Measurements from ENCODE around the gene METAP1D.
A peak's percentile ranks its signal among the peaks of the same experiment; 100 is the strongest.
"Not testable (repeated sequence)": the region's sequence is repeated elsewhere in the genome, so short reads cannot be mapped to it uniquely, and the experiment has no call there.

METAP1D gene

DNA sequence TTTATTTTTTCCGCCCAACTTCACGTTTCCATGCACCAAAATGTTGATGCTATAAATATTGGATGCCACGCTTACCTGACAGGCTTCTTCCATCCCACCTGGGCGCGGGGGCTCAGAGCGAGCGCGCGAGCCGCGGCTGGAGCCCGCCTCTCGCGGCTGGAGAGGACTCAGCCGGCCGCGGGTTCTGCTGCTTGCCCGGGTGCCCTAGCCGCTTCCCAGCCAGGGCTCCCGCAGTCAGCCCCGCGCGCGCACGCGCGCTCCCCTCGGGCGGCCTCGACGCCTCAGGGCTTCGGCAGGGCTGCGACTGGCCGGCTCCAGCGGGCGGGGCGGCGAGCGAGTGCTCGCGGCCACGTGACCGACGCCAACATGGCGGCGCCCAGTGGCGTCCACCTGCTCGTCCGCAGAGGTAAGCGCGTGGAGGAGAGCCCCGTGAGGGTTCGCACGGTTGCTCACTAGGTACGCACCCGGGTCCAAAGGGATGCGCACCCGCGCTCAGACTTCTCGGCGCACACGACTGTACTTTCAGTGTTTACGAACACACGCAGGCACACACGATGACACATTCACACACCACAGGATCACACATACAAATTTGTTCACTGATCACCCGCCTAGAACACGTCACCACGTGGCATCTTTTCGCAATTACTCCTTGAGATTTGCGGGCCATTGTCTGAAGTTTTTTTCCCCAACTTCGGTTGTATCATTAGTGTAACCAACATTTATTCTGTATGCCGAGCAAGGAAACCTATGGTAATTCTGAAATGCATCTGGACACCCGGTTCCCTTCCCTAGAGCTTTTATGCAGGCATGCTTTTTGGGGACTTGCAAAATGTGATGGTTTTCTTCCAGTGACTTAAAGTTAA lies at the start of gene METAP1D:
Gene METAP1D, plus strand, starts transcription at position 350 of the 866 bp plus-strand sequence. Its CDS starts 17 bp downstream, at position 367.
- DNase-seq: peak; percentile 96

DNA sequence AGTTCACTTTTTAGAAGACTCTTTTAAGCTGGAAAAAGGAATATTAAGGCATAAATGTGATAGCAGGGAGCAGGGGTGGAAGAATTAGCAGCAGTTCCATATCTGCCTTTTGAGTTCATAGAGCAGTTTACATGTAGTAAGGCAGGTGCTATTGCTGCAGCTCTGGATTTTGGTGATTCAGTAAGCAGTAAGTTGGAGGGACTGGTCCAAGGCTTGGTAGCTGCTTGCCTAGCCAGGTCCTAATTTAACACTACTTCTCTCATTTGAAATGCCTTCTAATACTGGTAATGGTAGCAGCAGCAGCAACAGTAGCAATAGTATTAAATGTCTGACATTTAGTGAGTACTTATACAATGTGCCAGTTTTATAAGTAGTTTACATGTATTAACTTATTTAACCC lies 47.5 kb upstream of the METAP1D start:
- DNase-seq: no peak

DNA sequence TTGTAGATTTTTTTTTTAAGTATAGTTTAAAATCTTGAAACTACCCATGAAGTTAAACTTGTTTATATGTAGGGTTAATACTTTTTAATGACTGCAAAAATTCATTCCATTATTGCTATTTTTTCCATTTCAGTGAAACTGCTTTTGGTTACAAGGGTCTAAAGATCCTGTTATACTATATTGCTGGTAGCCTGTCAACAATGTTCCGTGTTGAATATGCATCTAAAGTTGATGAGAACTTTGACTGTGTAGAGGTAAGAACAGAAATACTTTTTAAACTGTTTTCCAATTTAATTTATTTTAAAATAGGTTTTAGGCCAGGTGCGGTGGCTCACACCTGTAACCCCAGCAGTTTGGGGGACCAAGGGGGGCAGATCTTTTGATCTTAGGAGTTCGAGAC lies 47.0 kb upstream of the METAP1D start:
- DNase-seq: no peak

DNA sequence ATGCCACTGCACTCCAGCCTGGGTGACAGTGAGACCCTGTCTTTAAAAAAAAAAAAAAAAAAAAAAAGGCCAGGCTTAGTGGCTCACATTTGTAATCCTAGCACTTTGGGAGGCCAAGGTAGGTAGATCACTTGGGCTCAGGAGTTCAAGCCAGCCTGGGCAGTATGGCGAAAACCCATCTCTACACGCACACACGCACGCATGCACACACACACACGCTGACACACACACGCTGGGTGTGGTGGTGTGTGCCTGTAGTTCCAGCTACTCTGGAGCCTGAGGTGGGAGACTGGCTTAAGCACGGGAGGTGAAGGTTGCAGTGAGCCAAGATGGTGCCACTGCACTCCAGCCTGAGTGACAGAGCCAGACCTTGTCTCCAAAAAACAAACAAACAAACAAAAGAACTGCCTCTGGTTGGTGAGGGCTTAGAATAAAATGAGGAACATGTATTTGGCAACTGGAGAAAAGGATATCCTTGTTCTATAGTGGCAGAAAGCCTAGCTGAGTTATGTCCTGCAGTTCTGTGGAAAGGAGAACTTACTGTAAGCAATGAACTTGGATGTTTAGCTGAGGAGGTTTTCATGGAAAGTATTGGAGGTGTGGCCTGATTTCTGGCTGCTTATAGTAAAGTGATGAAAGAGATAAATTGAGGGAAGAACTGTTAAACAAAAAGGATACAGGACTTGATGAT lies 43.5 kb upstream of the METAP1D start:
- DNase-seq: no peak

DNA sequence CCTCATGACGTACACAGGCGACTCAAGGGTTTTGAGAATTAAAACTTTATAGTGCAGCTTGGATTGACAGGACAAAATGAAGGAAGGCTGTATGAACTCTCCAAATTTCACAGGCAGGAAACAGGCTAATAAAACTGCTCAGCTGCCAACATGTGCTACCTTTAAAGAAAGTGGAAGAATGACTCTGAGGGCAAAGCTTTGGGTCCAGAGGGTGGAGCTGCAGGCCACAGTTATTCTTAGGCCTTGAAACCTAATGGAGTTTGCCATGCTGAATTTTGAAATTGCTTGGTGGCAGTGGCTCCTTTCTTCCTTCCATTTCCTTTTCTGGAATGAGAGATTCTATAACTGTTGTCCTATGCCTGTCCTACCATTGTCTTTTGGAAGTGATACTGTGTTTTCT lies 42.7 kb upstream of the METAP1D start:
- no peak for DNase-seq

DNA sequence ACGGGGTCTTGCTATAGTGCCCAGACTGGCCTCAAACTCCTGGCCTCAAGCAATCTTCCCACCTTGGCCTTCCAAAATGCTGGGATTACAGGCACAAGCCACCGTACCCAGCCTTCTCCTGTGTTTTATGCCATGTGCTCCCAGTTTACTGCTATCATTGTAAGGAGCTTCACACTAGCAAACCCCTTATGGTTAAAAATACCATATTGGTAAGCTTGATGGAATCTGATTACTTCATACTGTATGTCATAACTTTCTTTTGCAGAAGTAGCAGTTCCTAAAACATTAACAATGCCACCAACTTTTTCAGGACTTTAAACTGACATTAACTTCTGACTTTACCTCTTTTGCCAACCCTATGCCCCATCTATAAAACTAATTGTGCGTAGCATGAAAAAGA lies 41.3 kb upstream of the METAP1D start:
- DNase-seq: no peak

DNA sequence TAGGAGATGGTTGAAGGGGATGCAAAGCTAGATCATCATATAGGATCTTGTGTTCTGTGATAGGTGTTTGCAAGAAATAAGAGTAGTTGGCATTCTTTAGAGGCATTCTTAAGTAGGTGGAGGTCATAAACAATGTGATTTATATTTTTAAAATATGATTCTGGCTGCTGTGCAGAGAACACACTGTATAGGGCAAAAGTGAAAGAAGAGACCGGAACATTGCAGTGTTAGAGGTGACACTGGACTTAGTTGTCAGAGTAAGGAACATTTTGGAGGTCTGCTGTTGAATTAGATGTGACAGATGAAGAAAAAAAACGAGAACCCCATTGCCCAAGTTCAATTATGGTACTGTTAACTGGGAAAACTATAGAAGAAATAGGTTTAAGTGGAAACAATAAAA lies 39.8 kb upstream of the METAP1D start:
- DNase-seq: no peak

DNA sequence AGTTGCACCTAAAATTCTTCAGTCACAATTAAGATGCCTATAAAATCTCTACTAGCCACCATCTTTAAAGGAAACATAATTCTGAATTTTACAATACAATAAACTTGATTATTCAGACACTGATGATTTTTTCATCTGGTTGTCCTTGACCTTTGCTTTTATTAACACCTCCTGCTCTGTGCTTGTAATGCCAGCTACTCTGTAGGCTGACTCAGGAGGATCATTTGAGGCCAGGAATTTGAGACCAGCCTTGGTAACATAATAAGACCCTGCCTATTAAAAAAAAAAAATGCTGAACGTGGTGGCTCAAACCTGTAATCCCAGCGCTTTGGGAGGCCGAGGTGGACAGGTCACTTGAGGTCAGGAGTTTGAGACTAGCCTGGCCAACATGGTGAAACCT lies 39.2 kb upstream of the METAP1D start:
- DNase-seq: no peak

DNA sequence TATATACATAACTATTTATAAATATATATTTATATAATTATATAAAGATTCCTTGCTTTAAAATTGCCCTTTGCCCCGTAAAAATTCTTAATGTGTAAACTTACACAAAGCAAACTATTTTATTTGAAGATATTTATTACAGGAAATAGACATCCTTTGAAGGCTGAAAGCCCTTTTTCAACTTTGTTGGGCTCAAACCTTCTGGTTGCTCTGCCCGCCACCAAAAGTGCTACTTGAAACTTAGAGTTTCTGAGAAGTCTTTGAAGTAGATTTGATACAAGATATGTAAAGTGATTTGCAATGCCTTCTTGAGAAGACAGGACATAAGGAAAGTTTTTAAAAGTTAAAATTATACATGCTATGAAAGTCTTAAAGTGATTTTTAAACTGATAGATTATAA lies 36.6 kb upstream of the METAP1D start:
- DNase-seq: no peak

DNA sequence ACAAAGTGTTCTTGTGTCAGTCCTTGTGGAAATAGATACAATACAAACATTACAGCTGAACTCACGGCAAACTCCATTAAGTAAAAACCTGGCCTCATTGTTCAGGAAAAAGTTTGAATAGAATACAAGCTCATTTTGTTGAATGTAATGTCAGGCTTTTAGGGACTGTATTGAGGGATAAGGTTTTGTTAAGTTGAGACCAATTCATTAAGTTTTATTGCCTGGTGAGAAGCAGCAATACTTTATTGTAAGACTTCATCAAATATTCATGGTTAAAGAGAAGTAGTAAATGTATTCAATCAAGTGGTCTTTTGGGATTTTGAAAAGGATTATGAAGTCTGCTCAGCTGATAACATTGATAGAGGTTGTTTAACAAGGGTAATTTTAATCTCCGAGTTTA lies 35.4 kb upstream of the METAP1D start:
- no peak for DNase-seq

DNA sequence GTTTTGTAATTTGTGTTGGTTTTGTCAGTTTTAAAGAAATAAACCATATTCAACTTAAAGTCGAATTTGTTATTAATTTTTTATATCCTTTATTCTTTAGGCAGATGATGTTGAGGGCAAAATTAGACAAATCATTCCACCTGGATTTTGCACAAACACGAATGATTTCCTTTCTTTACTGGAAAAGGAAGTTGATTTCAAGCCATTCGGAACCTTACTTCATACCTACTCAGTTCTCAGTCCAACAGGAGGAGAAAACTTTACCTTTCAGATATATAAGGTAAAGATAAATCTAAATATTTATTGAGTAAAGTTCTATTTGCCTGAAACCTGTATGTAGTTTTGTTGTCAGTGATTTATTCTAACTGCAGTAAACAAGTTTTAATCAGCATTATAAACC lies 34.5 kb upstream of the METAP1D start:
- no peak for DNase-seq

DNA sequence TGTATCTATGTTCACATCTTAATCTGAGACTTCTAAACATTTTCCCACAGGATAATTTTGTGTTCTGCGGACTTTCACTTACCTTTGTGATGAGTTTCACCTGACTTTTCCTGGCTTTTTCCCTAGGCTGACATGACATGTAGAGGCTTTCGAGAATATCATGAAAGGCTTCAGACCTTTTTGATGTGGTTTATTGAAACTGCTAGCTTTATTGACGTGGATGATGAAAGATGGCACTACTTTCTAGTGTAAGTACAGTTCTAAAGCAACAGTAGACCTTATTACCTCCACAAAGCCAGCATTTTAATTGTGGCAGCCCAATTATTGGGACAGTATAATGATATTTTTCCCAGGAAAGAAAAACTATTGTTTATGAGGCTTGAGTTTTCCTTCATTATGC lies 34.1 kb upstream of the METAP1D start:
- DNase-seq: no peak

DNA sequence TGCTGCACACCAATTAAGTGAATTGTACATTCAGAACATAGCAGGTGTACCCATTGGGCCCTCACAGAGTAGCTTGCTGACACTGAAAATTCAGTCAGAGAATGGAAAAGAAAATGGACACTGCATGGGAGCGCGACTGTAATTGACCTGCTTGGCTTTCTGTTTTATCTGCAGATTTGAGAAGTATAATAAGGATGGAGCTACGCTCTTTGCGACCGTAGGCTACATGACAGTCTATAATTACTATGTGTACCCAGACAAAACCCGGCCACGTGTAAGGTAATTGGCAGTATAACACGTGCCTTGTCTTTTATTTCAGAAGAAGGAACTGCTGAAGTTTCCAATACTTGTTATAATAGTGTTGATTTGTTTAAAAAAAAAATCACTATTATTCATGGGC lies 33.5 kb upstream of the METAP1D start:
- no peak for DNase-seq

DNA sequence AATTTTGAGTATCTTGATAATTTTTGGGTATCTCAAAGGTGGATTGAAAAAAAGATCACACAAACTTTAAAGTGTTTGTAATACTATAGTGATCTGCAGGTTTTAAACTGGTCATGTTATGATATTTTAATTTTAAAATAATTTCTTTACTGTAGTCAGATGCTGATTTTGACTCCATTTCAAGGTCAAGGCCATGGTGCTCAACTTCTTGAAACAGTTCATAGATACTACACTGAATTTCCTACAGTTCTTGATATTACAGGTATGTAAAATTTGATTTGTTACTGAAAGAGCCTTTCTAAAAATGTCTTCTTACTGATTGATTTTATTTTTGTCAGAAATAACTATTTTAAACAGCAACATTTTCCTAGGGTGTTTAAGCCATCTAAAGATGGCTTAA lies 33.1 kb upstream of the METAP1D start:
- DNase-seq: no peak

DNA sequence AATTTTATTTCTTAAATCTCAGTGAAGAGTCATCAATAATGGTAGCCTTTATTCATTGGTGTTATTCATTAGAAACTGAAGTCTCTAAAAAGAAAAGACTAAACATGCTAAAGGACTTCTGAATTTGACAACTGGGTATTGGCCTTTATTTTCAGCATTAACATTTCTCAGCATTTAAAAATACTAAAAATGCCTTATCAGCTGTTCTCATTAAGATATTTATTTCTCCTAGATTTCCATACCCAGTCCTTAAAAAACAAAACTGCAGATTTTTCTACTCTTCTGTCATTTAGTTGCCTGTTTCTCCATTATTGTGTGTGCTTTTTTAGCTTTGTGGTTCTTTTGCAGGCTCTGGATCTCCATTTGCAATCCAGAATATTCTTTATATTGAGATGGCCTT lies 31.2 kb upstream of the METAP1D start:
- DNase-seq: no peak

DNA sequence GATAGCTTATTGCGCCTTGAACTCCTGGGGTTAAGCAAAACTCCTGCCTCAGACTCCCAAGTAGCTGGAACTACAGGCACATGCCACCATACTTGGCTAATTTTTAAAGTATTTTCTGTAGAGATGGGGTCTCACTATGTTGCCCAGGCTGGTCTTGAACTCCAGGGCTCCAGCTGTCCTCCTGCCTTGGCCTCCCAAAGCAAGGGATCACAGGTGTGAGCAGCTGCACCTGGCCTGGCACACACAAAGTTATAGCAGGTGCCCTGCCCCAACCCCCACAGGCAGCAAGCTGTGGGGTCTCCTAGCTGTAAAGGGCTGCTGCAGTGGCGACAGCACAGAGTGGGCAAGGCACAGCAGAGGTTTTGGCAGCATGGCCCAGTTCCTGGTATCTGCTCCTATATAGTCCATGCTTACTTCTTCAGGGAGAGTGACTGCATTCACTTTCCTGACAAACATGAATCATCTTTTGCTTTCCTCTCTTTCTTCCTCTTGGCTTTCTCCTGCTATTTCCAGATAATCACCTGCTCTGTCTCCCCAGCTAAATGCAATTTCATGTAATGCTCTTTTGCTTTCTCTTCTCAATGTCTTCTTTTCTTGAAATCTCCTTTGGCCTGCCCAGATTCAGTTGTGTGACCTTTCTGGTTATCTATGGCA lies 27.3 kb upstream of the METAP1D start:
- DNase-seq: no peak

DNA sequence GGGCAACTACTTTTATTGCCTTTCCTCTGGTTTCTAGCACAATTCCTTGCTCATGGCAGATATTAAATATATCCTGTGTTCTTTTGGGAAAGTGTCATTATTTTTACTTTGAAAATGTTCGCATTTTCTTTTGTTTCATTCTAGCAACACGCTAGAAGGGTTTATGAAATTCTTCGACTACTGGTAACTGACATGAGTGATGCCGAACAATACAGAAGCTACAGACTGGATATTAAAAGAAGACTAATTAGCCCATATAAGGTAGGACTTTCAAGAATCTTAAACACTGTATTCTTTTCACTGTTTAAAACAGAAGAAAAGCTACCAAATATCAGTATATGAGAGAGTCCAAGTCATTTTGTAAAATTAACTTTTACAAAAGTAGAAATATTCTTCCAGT lies 20.6 kb upstream of the METAP1D start:
- DNase-seq: no peak

DNA sequence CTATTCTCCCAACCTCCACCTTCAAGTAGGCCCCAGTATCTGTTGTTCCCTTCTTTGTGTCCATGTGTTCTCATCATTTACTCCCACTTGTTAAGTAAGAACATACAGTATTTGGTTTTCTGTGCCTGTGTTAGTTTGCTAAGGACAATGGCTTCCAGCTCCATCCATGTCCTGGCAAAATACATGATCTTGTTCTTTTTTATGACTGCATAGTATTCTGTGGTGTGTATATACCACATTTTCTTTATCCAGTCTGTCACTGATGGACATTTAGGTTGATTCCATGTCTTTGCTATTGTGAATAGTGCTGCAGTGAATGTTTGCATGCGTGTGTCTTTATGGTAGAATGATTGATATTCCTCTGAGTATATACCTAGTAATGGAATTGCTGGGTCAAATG lies 15.8 kb upstream of the METAP1D start:
- not testable (repeated sequence) for DNase-seq

DNA sequence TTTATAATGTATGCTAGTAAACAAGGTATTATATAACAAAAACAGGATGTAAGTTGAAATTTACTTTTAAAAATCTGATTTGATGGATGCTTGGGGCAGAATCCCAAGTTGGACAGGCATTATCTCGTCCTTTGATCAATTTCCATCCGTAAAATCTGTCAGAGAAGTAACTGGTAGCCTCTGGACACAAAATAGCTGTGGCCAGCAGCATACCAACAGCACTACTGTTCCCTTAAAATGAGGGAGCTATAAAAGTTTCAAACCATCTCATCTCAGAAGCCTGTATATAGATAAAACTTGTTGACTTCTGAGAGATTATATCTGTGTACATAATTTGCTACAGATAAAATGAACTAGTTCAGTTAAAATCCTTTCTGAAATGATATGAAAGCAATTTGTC lies 14.7 kb upstream of the METAP1D start:
- DNase-seq: no peak

DNA sequence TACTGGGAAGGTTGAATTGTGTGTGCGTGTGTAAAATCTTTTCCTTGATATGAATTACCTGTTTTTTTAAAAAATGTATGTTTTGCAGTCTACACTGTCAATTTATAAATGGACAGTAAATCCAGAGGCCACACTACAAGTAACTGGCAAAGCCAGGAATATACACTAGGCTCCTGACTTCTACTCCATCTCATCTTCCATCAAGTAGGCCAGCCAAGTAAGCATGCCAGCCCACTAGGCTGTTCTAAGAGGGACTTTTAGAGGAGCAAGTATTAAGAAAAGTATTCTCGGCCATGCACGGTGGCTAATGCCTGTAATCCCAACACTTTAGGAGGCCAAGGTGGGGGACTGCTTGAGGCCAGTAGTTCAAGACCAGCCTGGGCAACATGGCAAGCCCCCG lies 13.0 kb upstream of the METAP1D start:
- no peak for DNase-seq

DNA sequence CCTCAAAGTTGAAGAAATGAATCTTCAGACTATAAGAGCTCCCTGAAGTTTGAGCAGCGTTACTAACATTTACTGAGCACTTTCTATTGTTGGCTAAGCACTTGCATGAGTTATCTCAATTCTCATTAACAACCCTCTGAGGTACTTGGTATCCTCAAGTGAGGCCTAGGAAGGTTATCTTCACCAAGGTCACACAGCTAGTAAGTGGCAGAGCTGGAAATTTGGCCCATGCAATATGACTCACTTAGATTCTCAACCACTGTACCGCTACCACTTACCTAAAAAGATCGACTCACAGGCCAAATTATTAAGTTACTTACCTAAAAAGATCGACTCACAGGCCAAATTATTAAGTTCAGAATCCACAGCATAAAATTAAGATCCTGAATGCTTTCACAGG lies 8.7 kb upstream of the METAP1D start:
- DNase-seq: no peak

DNA sequence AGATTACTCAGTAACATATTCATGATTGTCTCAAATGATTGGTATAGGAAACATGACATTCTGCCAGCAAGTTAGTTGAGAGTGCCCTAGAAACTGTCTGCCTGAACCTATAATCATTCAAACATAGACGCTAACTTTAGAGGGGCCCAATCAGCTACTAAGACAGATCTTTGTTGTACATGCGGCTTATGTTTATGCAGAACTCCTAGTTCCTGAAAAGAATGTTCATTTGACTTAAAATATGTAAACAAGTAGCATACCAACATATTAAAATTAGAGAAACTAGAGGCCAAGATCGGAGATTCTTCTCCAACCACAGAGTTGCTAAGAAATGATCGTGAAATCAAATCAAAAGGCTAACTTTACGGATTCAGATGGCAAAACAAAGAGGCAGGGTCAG lies 4.2 kb upstream of the METAP1D start:
- DNase-seq: no peak

DNA sequence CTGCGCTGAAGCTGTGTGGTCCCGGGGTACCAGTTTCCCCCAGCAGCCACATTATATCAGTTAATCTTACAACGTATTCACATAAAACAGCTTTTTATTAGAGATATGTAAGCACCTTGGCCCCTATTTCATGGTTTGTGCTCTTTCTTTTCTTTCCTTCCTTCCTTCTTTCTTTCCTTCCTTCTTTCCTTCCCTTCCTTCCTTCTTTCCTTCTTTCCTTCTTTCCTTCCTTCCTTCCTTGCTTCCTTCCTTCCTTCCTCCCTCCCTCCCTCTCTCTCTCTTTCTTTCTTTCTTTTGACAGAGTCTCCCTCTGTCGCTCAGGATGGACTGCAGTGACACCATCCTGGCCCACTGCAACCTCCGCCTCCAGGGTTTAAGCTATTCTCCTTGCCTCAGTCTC lies 3.7 kb upstream of the METAP1D start:
- no peak for DNase-seq

DNA sequence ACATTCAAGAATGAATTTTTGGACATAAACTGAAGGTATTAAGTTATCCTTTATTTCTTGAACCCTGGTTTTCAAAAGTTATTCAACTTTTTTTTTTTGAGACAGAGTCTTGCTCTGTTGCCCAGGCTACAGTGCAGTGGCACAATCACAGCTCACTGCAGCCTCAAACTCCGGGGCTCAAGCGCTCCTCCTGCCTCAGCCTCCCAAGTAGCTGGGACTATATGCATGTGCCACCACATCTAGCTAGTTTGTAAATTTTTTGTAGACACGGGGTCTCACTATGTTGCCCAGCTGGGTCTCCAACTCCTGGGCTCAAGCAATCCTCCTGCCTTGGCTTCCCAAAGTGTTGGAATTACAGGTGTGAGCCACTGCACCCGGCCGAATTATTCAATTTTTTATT lies 2.7 kb upstream of the METAP1D start:
- DNase-seq: not testable (repeated sequence)

Data from activated CD4-positive, alpha-beta T cell treated with anti-CD3 and anti-CD28 coated beads, Interleukin-10, Interleukin-2, amounts not matched to agents 100 ng/mL and 50 ng/mL, durations not matched to agents 16 hours and 8 hours (primary cell).